IMR-90 (cell line): ENCODE data around the gene CENPA. TPM values are rescaled to one million over a fixed set of nuclear protein-coding genes. Genes with fewer than 3 reads are reported as not detected.

Experiments
- ATAC-seq: fragments of 200-7000 bp; cut with Tn5 transposase; 2 replicates; pipeline ENCODE4 v1.9.1; 2020; ENCODE audit warnings: low read depth, mild to moderate bottlenecking, moderate library complexity
- BruUV-seq: library from RNA; stranded (reverse); fragments of 400-500 nt; replicated peaks from 2 replicates; lab custom pipeline; 2021; lab: Mats Ljungman, UMichigan
- CTCF ChIA-PET: fragments of 300-600 bp; formaldehyde crosslinking; extraction: SDS; loops from one replicate; lab custom pipeline; 2021; ENCODE audit warnings: antibody characterized with exemption; lab: Yijun Ruan, JAX
- POLR2A ChIA-PET: fragments of 300-600 bp; sonication (Branson Sonifier 250); formaldehyde crosslinking; loops from one replicate; lab custom pipeline; 2022; ENCODE audit warnings: antibody characterized with exemption; ENCODE audit not compliant: unreplicated experiment; lab: Charles Lee
- DNase-seq: peaks from one replicate; pipeline ENCODE4 v3.0.0; 2013
- H2AFZ ChIP-seq: replicated peaks from 2 replicates; pipeline ENCODE3; 2013; ENCODE audit warnings: low read length, mild to moderate bottlenecking; ENCODE audit not compliant: poor library complexity
- H2AK5ac ChIP-seq: 2 replicates; pipeline ENCODE4 v1.6.1; 2013; ENCODE audit warnings: low read depth, low read length, inconsistent platforms
- H2AK9ac ChIP-seq: replicated peaks from 2 replicates; pipeline ENCODE3; 2013; ENCODE audit warnings: mild to moderate bottlenecking, low read depth, low read length, moderate library complexity; ENCODE audit not compliant: poor library complexity
- H2BK120ac ChIP-seq: 2 replicates; pipeline ENCODE4 v1.6.1; 2013; ENCODE audit warnings: low read depth, low read length, inconsistent platforms
- H2BK15ac ChIP-seq: 3 replicates; pipeline ENCODE4 v1.6.1; 2013; ENCODE audit warnings: low read depth, low read length, inconsistent platforms
- H2BK20ac ChIP-seq: 2 replicates; pipeline ENCODE4 v1.6.1; 2013; ENCODE audit warnings: low read depth, mild to moderate bottlenecking, inconsistent platforms, low read length, moderate library complexity
- H2BK5ac ChIP-seq: 2 replicates; pipeline ENCODE4 v1.6.1; 2013; ENCODE audit warnings: mild to moderate bottlenecking, low read depth, low read length, inconsistent platforms; ENCODE audit not compliant: poor library complexity, severe bottlenecking
- H3K14ac ChIP-seq: replicated peaks from 2 replicates; pipeline ENCODE4 v1.6.1; 2013; ENCODE audit warnings: low read depth, low read length, inconsistent platforms
- H3K18ac ChIP-seq: 2 replicates; pipeline ENCODE4 v1.6.1; 2013; ENCODE audit warnings: low read depth, low read length, control low read depth
- H3K23ac ChIP-seq: 2 replicates; pipeline ENCODE4 v1.6.1; 2013; ENCODE audit warnings: low read depth, low read length, inconsistent platforms
- H3K27ac ChIP-seq: 2 replicates; pipeline ENCODE4 v1.5.1; 2013; ENCODE audit warnings: mild to moderate bottlenecking, control low read depth, low read length; ENCODE audit not compliant: insufficient read depth
- H3K27me3 ChIP-seq: 2 replicates; pipeline ENCODE4 v1.6.1; 2013; ENCODE audit warnings: low read length; ENCODE audit not compliant: control insufficient read depth, insufficient read depth
- H3K36me3 ChIP-seq: 2 replicates; pipeline ENCODE4 v1.6.1; 2013; ENCODE audit warnings: low read length, mixed read lengths; ENCODE audit not compliant: control insufficient read depth, insufficient read depth
- H3K4ac ChIP-seq: 2 replicates; pipeline ENCODE4 v1.6.1; 2013; ENCODE audit warnings: low read depth, low read length, inconsistent platforms
- H3K4me1 ChIP-seq: 2 replicates; pipeline ENCODE4 v1.6.1; 2013; ENCODE audit warnings: low read length, mixed read lengths; ENCODE audit not compliant: control insufficient read depth, insufficient read depth
- H3K4me2 ChIP-seq: 2 replicates; pipeline ENCODE4 v1.6.1; 2013; ENCODE audit warnings: low read depth, mild to moderate bottlenecking, control low read depth, low read length, moderate library complexity
- H3K4me3 ChIP-seq: 2 replicates; pipeline ENCODE4 v1.5.1; 2013; ENCODE audit warnings: low read depth, mild to moderate bottlenecking, control low read depth, low read length, moderate library complexity; ENCODE audit not compliant: insufficient read depth
- H3K56ac ChIP-seq: 2 replicates; pipeline ENCODE4 v1.6.1; 2013; ENCODE audit warnings: low read length, inconsistent platforms; ENCODE audit not compliant: insufficient read depth; ENCODE audit errors: extremely low read depth
- H3K79me1 ChIP-seq, 2 experiments: 2 replicates each; pipeline ENCODE4 v1.6.1; 2013; ENCODE audit warnings: low read length in 2 of 2, inconsistent platforms in 1 of 2, low read depth in 1 of 2
- H3K9ac ChIP-seq: 2 replicates; pipeline ENCODE4 v1.6.1; 2013; ENCODE audit warnings: low read depth, low read length, control low read depth
- H3K9me1 ChIP-seq: 2 replicates; pipeline ENCODE4 v1.6.1; 2013; ENCODE audit warnings: low read length, inconsistent platforms; ENCODE audit not compliant: insufficient read depth
- H3K9me3 ChIP-seq: 2 replicates; pipeline ENCODE4 v1.6.1; 2013; ENCODE audit warnings: low read length; ENCODE audit not compliant: control insufficient read depth, insufficient read depth
- H4K20me1 ChIP-seq: 2 replicates; pipeline ENCODE4 v1.6.1; 2013; ENCODE audit warnings: low read length, inconsistent platforms; ENCODE audit not compliant: insufficient read depth
- H4K5ac ChIP-seq: 2 replicates; pipeline ENCODE4 v1.6.1; 2013; ENCODE audit warnings: mild to moderate bottlenecking, low read depth, low read length, control low read depth
- H4K8ac ChIP-seq, 2 experiments: 2 replicates each; pipeline ENCODE4 v1.6.1; 2013; ENCODE audit warnings: low read depth in 2 of 2, low read length in 2 of 2, control low read depth in 1 of 2, inconsistent platforms in 1 of 2
- H4K91ac ChIP-seq: 2 replicates; pipeline ENCODE4 v1.6.1; 2013; ENCODE audit warnings: low read depth, low read length, inconsistent platforms; ENCODE audit not compliant: insufficient read depth
- BHLHE40 ChIP-seq: fragments of 150-350 bp; IDR thresholded peaks from 2 replicates; pipeline ENCODE4 v1.6.1; 2016; ENCODE audit warnings: mild to moderate bottlenecking, low read depth, low read length
- CHD1 ChIP-seq: IDR thresholded peaks from 2 replicates; pipeline ENCODE4 v1.6.1; 2012; ENCODE audit warnings: low read depth, low read length, improper control_type of control experiment
- CTCF ChIP-seq: conservative IDR thresholded peaks from 2 replicates; pipeline ENCODE4 v1.5.1; 2012; ENCODE audit warnings: mild to moderate bottlenecking, low read depth, low read length, improper control_type of control experiment
- FOS ChIP-seq: fragments of 150-350 bp; IDR thresholded peaks from 2 replicates; pipeline ENCODE4 v1.6.1; 2016; ENCODE audit warnings: low read depth, low read length
- MAFK ChIP-seq: IDR thresholded peaks from 2 replicates; pipeline ENCODE4 v1.6.1; 2012; ENCODE audit warnings: low read depth, low read length, improper control_type of control experiment
- MXI1 ChIP-seq: IDR thresholded peaks from 2 replicates; pipeline ENCODE4 v1.6.1; 2012; ENCODE audit warnings: low read depth, mild to moderate bottlenecking, low read length, moderate library complexity, borderline replicate concordance
- NFE2L2 ChIP-seq: fragments of 150-350 bp; IDR thresholded peaks from 2 replicates; pipeline ENCODE4 v1.6.1; 2016; ENCODE audit warnings: low read depth, mild to moderate bottlenecking, low read length
- RCOR1 ChIP-seq: IDR thresholded peaks from 2 replicates; pipeline ENCODE4 v1.6.1; 2012; ENCODE audit warnings: mild to moderate bottlenecking, low read length, improper control_type of control experiment; ENCODE audit not compliant: insufficient replicate concordance
- SMC3 ChIP-seq: fragments of 150-350 bp; IDR thresholded peaks from 2 replicates; pipeline ENCODE4 v1.6.1; 2016; ENCODE audit warnings: low read depth, mild to moderate bottlenecking, antibody characterized with exemption, low read length, moderate library complexity
- WGBS, 2 experiments: methylation state at CpG; one replicate each; pipeline versions ENCODE4 v1.1.5 to v1.1.7; 2013; ENCODE audit warnings: missing lambda C conversion rate in 2 of 2; ENCODE audit not compliant: insufficient read length in 1 of 2; ENCODE audit errors: extremely low coverage in 2 of 2; 5-methylcytosine and 5-hydroxymethylcytosine counted together
- dilution Hi-C: fragments of 300-500 bp; cut with HindIII; formaldehyde crosslinking; loops from one replicate; pipeline ENCODE4 v1.14.3; 2018; ENCODE audit warnings: low sequenced_read_pairs; ENCODE audit not compliant: unreplicated experiment
- in situ Hi-C: fragments of 300-500 bp; cut with MboI; formaldehyde crosslinking; loops from 3 replicates; pipeline ENCODE4 v1.14.3; 2019; ENCODE audit warnings: low sequenced_read_pairs, inconsistent platforms, mixed read lengths
- intact Hi-C: fragments of 100-400 bp; cut with micrococcal nuclease; formaldehyde crosslinking; loops from 2 replicates; pipeline ENCODE4 v1.10.0; 2022
- polyA plus RNA-seq, 3 experiments: library from polyadenylated mRNA; depleted of rRNA; stranded (reverse); fragments of >200 nt; gene quantifications; 2 replicates each; pipeline ENCODE4 v1.2.3, GENCODE V29; 2012; ENCODE audit warnings: low replicate concordance in 1 of 3
- total RNA-seq: library from RNA; depleted of rRNA; stranded (reverse); fragments of >200 nt; gene quantifications from 2 replicates; pipeline ENCODE4 v1.2.3, GENCODE V29; 2012
- TF ChIP-seq, protein P1 (sequence below): fragments of 150-350 bp; IDR thresholded peaks from 2 replicates; pipeline ENCODE4 v1.6.1; 2016; ENCODE audit warnings: low read depth, mild to moderate bottlenecking, low read length, moderate library complexity, borderline replicate concordance

Gene CENPA
- total and polyA plus RNA-seq, 2 of the 4 experiments (the other 2 are of a cell fraction), result 7.7 to 14.9 TPM

- no peak overlapping the region for H3K4me3 ChIP-seq
- ChIA-PET CTCF (interaction anchor here (0.8 kb wide), 1 partner anchor 134 kb away, joined by 3 read pairs; no protein-coding TSS in a partner anchor), POLR2A (no interaction called here)
- H2BK120ac ChIP-seq, result no peak overlapping the region
- dilution Hi-C loops, result no loop called here
- H2AFZ ChIP-seq, result no peak overlapping the region
- H4K5ac ChIP-seq, result no peak overlapping the region
- no peaks in the 10 kb centered on the region for H3K9me1 ChIP-seq
- ATAC-seq, result no peak
- no peak overlapping the region for H2BK5ac ChIP-seq
- no peaks in the 10 kb centered on the region for H3K36me3 ChIP-seq
- no peak overlapping the region for H3K18ac ChIP-seq
- H3K27me3 ChIP-seq, result peaks cover 5% of the 10 kb centered on the region; the same call in 1 of the 2 replicates
- H3K23ac ChIP-seq, result no peak overlapping the region
- no peak overlapping the region for H2AK9ac ChIP-seq
- H3K27ac ChIP-seq, result no peak overlapping the region
- H4K20me1 ChIP-seq, result no peaks in the 10 kb centered on the region
- no peak overlapping the region for H2BK15ac ChIP-seq
- in situ Hi-C loops, result no loop called here
- 86% methylated on average over 1 of the region's 7 CpGs; no CpG with 5 or more reads in 1 of the 2 experiments for WGBS, 2 experiments
- no peak overlapping the region for H3K4me2 ChIP-seq
- H3K4ac ChIP-seq, result no peak overlapping the region
- no peak overlapping the region for H4K8ac ChIP-seq
- BruUV-seq, result no TSS peak
- H2BK20ac ChIP-seq, result no peak overlapping the region
- no peak overlapping the region for H3K56ac ChIP-seq
- H4K91ac ChIP-seq, result no peak overlapping the region
- TF ChIP-seq, protein P1, sequence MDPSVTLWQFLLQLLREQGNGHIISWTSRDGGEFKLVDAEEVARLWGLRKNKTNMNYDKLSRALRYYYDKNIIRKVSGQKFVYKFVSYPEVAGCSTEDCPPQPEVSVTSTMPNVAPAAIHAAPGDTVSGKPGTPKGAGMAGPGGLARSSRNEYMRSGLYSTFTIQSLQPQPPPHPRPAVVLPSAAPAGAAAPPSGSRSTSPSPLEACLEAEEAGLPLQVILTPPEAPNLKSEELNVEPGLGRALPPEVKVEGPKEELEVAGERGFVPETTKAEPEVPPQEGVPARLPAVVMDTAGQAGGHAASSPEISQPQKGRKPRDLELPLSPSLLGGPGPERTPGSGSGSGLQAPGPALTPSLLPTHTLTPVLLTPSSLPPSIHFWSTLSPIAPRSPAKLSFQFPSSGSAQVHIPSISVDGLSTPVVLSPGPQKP, result no peak
- TF ChIP-seq SMC3 (no peak), CHD1 (no peak), MXI1 (no peak), BHLHE40 (no peak), NFE2L2 (no peak), RCOR1 (no peak), MAFK (no peak), FOS (no peak), CTCF (no peak)
- no peak overlapping the region for H3K9ac ChIP-seq
- H3K4me1 ChIP-seq, result no peaks in the 10 kb centered on the region
- no peak for DNase-seq
- H3K9me3 ChIP-seq, result no peaks in the 10 kb centered on the region
- intact Hi-C loops, result no loop called here
- H3K79me1 ChIP-seq, result no peaks in the 10 kb centered on the region
- H2AK5ac ChIP-seq, result no peak overlapping the region
- H3K14ac ChIP-seq, result no peak overlapping the region
Observed at GRCh38 chr2:26739514-26739913, 46.3 kb upstream of the CENPA start.
